ENCODE data around the gene KIR2DL1.

DNA sequence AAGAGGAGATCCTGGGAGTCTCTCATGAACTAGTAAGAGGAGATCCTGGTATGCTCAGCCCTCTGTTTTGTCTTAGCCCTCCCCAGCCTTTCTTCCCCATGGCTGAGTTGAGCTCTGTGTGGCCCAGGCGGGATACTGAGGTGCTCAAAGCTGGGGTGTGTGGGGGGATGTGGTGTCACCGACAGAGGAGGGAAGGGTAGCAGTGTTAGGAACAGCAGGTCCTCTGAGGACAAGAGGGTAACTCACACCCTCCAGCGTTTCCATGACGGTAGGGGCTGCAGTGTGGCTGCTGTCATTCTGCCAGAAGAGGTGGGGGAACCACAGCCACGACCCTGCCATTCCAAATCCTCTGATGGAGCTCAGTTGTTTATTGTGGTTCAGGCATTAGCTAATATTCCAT is 34.5 kb downstream of the KIR2DL1 start:
- TF ChIP-seq, protein P1, sequence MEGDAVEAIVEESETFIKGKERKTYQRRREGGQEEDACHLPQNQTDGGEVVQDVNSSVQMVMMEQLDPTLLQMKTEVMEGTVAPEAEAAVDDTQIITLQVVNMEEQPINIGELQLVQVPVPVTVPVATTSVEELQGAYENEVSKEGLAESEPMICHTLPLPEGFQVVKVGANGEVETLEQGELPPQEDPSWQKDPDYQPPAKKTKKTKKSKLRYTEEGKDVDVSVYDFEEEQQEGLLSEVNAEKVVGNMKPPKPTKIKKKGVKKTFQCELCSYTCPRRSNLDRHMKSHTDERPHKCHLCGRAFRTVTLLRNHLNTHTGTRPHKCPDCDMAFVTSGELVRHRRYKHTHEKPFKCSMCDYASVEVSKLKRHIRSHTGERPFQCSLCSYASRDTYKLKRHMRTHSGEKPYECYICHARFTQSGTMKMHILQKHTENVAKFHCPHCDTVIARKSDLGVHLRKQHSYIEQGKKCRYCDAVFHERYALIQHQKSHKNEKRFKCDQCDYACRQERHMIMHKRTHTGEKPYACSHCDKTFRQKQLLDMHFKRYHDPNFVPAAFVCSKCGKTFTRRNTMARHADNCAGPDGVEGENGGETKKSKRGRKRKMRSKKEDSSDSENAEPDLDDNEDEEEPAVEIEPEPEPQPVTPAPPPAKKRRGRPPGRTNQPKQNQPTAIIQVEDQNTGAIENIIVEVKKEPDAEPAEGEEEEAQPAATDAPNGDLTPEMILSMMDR (IDR thresholded peaks at IDR 0.05; ENCODE audit: low read depth, low read length) = no peak
- TF ChIP-seq POLR2A (IDR thresholded peaks at IDR 0.05; ENCODE audit: extremely low read depth, insufficient read length) = no peak
- TF ChIP-seq, protein P2, sequence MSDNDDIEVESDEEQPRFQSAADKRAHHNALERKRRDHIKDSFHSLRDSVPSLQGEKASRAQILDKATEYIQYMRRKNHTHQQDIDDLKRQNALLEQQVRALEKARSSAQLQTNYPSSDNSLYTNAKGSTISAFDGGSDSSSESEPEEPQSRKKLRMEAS (IDR thresholded peaks at IDR 0.05; ENCODE audit: low read depth, low read length) = no peak
